TTC549 (cell line): ENCODE measurements around the gene RAB11FIP3.

Source experiments
- FAIRE-seq: peaks from 2 replicates; lab custom pipeline; 2012; peaks lifted over from hg19 to GRCh38; lab: Jason Lieb, UNC

RAB11FIP3 gene

DNA sequence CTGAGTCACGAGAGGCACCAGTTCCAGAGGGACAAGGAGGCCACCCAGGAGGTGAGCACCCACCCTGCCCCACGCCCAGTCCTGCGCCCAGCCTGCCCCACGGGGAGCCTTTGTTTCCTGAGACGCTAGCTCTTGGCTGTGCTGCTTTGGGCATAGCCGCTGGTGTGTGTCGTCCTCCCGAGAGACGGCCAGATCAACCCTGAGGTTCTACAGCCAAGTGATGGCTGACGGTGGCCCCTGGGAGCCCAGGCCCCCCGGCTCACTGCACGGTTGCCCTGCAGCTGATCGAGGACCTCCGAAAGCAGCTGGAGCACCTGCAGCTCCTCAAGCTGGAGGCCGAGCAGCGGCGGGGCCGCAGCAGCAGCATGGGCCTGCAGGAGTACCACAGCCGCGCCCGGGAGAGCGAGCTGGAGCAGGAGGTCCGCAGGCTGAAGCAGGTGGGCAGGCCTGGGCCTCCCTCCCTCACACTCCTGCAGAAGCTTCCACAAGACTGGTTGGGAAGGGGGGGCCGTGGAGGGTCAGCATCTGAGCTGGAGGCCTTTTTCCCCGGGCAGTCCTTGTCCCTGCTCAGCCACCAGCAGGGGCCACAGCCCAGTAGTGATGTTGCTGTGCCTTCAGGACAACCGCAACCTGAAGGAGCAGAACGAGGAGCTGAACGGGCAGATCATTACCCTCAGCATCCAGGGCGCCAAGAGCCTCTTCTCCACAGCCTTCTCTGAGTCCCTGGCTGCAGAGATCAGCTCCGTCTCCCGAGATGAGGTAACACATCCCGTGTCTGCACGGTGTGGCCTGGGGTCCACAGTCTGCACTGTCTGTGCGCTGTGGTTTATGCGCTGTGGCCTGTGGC lies 94.6 kb downstream of the RAB11FIP3 start:
- no peak for FAIRE-seq

DNA sequence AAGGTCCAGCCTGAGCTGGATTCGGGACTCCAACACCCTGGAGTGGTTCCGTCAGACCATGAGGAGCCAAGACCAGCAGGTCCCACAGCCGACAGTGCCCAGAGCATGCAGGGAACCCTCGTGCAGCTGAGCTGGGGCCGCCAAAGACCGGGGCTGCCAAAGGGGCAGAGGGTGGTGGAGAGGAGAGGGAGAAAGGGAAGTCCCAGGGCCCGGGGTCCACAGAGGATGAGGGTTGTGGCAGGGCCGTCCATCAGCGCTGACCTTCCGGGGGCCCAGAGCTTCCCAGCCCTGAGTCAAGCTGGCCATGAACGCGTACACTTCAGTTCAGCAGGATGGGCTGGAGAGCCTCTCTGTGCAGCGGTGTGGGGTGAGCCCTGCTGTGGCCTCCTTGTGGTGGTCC lies 95.4 kb downstream of the RAB11FIP3 start:
- FAIRE-seq = no peak

DNA sequence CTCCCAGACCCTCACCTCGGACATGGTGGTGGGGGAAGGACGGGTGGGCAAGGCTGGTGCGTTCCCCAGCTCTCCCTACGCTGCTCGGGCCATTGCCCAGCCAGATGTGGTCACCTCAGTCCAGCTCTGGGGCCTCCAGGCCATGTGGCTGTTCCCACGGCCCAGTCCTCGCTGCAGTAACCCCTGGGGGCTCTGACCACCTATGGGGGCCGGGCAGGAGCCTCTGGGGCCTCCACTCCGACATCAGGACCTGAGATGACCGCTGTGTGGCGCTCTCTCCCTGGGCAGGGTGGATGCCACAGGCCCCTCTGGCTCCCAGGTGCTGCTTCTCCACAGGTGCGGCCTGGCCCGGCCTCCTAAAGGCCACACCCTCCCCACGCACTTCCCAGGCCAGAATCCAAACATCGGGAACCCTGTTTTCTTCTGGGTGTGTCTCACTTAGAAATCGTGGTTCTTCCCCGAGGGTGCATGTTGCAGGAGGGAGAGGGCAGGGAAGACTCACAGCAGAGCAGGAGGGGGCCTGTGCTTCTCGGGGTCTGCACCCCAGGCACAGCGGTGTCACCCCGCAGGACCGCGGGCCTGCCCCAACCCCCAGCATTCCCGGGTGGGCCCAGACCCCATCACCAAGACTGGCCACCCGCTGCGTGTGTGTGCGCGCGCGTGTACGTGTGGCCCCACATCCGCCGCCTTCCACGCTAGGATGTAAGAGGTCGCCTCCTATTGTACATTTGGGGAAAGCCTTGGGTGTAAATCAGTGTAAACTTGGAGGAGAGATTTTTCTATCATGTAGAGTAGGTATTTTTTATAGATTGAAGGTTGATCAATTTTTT lies 96.1 kb downstream of the RAB11FIP3 start:
- no peak for FAIRE-seq

DNA sequence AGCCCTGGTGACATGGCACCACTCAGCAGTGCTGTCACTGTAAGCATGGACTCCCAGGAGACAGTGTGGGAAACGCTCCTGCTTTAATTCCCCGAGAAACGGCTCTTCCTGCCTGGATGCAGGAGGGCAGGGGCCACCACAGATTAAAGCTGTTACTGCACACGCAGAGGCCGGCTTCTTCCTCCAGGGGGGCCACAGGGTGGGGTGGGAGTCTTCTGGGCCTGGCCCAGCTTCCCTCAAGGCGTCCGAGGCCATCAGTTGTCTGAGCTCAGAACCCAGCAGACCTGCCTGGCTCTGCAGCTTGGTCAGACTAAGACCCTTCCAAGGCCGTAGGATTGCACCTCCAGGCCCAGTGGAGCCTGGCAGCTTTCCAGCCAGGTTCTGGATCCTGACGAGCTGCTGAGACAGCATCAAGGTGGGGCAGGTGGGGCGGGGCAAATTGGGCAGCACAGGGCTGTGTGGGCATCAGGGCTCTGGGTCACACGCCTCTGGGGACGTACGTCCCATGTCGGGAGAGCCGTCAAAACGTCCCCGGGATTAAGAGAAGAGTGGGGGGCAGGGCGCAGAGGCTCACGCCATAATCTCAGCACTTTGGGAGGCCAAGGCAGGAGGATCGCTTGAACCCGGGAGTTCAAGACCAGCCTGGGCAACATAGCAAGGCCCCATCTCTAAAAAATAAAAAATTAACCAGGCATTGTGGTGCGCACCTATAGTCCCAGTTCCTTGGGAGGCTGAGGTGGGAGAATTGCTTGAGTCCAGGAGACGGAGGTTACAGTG lies 97.1 kb downstream of the RAB11FIP3 start:
- no peak for FAIRE-seq

DNA sequence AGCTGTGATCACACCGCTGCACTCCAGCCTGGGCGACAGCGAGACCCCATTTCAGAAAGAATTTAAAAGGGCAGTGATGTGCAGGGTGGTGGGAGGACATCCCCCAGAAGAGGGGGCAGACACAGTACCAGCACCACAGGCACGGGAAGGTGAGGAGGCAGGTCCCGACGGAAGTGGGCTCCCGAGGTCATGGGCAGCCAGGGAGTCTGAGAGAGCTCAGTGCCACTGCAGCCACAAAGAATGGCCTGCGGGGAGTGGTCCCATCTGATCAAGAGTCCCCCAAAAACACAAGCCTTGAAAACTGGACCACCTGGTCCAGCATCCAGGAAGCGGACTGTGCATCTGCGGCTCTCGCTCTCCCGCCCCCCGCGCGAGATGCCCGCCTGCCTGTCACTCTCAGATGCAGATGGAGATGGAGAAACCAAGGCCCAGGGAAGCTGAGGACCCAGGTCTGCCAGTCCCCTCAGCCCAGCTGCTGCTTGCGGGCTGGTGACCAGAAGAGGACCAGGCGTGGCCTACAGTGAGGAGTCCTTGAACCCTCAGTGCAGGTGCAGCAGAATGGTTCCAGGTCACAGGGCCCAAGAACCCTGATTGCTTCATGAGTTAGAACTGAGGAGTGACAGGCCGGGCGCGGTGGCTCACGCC lies 97.8 kb downstream of the RAB11FIP3 start:
- no peak for FAIRE-seq

DNA sequence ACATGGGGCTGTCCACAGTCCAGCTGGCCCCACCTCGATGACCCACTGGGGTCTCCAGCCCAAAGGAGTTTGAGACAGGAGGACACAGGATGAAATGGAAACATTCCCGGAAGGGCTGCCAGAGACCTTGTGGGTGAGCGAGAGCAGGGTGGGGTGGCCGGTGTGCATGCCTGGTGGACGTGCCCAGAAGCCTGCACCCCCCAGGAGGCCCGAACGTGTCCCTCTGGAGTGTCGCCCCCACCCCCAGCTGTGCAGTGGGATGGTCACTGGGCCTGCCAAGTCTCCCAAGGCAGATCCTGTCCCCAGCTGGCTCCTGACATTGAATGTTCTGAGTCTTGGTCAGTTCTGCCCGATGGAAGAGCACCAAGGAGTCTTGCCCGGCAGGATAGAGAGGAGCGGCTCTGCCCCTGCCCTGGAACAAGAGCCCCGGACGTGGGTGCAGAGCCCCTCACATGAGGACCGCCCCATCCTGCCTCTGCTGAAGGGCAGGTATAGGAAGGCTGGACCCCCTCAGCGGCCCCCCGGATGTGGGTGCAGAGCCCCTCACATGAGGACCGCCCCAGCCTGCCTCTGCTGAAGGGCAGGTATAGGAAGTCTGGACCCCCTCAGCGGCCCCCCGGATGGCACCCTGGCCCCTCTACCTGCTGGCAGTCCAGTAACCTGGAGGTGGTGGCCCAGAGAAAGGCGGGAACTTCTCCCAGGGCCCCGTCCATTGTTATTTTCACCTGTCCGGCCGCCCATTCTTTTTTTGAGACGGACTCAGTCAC lies 99.0 kb downstream of the RAB11FIP3 start:
- no peak for FAIRE-seq

DNA sequence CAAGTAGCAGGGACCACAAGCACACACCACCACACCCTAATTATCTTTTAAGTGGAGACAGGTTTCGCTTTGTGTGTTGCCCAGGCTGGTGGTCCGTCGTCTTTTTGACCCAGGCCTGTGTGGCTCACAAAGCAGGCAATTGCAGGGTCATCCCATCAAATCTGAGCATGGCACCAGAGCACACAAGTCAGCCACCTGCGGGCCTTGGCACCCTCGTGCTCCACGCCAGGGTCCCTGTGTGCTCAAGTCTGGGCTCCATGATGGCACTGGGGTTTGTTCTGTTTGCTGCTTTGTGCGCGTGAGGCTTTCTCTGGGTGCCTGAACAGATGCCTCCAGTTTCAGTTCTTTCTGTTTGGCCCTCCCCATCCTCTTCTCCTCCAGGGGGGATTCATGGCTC lies 99.7 kb downstream of the RAB11FIP3 start:
- no peak for FAIRE-seq

DNA sequence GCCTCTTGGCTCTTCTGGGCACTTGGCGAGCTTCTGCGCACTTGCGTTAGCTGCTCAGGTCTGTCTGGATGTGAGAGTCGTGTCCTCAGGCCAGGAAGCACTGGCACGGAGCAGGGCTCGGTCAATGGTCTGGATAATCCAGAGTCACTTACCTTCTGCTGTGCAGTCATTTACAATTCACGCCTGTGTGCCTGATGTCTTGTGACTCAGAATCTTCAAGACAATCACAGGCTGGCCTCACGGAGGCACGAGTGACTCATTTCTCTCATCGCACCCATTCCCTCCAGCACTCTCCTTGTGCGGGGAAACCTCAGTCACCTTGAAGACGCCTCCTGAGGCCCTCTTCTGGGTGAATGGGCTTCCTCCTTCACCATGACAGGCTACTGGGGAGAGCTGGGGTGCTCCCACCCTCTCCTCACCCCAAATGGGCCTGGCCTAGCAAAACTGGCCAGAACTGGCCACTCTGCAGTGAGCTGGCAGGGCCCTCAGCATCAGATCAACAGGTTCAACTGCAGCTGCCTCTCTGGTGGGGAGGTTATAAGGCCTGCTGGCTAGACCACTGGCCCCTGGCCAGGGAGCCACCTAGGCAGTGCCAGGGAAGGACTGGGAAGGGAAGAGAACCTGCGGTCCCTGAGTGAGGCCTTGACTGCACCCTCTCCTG lies 100.2 kb downstream of the RAB11FIP3 start:
- FAIRE-seq = no peak

DNA sequence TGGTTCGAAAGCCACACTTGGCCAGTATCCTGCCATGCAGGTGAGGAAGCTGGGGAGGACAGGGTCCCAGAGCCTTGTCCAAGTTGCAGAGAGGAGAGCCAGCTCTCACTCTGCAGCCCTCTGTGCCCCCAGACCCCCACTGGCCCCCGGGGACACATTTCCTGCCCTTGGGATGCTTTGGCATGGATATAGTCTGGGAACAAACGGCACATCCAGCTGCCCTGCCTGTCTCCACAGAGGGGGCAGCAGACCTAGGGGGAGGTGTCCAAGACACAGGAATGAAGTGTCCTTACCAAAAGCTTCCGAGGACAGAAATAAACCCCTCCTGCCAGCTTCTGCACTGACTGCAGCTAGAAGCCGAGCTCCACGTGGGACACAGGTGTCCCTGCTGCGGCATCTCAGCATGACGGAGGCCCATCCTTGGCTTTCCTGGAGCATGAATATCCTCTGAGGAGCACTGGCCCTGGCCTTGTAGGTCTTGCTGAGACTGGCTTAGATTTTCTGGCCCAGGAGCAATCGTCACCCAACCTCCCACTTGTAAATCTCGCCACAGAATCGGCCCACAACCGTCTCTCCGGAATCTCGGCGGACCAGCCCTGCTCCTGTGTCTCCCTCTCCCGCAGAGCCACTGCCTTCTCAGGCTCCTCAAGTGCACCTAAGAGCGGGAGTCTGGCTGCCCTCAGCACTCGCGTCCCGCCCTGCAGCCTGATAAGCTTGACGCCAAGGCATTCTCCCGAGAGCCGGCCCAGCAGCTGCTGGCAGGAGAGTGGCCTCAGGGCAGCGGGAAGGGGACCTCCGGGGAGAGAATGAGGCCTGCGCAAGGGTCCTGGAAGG lies 100.9 kb downstream of the RAB11FIP3 start:
- no peak for FAIRE-seq

DNA sequence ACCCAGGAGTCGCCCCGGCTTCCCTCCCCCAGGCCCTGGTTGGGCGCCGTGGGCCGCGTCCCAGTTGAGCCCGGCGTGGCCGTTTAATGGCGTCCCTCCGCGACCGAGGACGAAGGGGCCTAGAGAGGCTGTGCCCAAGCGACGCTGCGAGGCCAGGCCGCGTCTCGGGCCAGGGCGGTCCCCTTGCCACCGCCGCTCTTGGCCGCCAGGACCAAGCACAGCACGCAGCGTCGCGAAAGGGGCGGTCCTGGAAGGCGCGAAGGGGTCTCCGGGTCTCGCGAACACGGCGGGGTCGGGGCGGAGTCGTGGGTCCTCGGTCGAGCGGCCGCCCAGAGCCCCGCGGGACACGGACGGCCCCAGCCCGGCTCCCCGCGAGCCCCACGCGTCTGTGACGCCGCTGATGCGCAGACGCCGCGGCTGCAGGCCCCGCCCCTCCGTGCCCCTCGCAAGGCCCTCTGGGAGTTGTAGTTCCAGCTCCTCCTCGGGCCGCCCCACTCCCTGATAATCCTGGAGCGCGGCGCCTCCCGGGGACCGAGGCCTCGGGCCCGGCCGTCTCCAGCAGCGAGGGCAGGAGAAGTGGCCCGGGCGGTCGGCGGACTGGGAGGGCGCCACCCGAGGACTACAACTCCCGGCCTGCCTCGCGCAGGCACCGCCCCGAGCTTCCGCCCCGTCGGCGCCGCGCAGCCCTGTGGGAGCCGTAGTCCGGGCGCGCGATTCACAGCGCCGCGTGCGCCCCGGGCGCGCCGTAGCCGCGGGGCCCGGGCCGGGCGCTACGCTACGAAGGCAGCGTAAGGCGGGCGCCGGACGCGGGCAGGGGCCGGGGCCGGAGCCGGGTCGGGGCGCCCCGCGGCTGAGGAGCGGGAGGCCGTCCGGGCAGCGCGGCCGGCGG lies 101.8 kb downstream of the RAB11FIP3 start, which contains the start of gene CAPN15:
CAPN15 (plus strand) TSS at position 698 of the 889 bp plus-strand sequence. CDS start 19,127 bp downstream, outside the sequence.
- no peak for FAIRE-seq

DNA sequence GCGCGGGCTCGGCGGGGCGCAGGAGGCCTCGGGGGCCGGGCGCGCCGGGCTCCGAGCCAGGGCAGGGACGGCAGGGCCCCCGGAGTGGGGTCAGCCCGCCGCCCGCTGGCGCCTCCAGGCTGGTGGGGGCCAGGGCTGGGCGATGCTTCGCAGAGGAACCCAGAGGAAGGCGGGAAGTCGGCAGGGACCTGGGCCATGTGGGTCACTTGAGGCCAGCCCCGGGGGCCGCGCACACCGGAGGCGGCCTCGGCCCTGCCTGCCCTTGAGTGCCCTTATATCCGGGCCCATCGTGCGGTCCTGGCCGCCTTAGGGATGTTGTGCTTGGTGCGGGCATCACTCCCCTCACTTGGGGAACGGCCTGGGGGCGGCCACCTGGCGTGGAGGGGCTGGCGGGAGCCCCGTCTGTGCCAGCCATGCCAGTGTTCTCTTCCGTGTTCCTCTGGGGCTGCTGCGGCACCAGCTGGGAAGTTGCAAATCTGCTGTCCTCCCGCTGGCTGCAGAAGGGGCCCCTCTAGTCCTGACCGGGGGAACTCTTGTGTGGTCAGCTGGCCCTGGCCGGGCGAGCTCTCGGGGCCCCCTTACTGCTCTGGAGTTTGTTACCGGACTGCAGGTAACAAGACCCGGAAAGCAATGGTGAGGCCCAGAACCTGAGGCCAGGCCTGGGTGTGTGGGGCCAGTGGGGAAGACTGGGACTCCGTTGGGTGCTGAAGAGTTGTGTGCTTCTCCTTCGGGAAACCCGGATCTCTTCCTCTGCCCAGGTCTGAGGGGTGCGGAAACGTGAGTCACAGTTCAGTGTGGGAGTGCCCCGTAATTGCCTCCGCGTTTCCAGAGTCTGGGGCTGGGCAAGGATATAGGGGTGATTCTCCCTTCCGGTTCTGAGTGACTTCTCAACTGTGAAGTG lies 102.9 kb downstream of the RAB11FIP3 start:
- FAIRE-seq = no peak

DNA sequence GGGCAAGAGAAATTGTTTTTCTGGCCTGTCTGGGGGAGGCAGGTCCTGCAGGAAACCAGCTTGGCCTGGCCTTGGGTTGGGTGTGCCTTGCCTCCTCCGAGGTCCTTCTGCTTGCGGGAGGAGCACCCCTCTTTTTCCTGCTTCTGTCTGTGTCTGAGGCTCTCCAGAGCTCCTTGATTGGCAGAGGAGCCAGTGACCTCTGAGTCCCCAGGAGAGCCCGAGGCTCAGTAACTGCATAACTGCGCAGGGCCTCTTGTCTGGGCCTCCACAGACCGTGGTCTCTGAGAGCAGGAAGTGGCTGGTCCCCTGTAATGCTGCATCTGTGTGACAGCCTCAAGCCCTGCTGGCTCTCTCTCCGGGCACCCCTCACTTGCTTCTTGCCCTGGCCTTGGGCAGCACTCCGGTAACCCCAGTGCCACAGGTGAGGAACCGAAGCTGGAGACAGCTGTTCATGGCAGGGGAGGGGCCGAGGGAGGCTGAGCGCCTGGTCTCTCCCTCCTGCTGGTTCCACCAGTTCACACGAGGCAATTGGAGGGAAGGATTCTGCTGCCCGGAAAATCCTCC lies 103.6 kb downstream of the RAB11FIP3 start:
- FAIRE-seq = no peak

DNA sequence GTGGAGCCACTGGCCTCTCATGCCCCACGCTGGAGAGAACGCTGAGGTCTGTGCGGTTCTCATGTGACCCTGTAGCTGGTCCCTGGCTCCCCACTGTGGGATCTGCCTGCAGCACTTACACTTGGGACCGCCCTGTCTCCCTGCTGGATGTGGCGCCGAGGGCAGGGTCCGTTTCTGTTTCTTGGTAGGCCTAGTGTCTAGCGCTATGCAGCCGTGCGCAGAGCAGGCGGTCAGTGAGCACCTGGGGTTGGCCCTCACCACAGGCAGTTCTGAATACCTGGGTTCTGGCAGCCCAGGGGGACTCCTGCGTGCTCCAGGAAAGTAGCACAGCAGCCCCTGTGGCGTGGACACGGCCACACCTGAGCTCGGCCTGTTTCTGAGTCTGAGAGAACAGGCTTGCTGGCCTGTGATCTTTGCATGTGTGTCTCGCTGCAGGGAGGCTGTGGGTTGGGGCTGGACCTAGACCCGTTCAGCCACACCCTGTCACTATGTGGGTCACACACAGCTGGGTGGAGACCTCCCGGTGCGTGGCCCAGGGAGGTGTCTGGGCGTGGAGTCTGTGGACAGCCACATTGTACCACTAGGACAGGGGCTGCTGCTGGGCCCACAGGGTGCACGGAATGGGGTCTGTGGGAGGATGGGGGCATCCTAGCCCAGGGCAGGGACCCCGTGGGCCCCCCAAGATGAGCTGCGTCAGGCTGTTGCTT lies 104.8 kb downstream of the RAB11FIP3 start:
- no peak for FAIRE-seq

DNA sequence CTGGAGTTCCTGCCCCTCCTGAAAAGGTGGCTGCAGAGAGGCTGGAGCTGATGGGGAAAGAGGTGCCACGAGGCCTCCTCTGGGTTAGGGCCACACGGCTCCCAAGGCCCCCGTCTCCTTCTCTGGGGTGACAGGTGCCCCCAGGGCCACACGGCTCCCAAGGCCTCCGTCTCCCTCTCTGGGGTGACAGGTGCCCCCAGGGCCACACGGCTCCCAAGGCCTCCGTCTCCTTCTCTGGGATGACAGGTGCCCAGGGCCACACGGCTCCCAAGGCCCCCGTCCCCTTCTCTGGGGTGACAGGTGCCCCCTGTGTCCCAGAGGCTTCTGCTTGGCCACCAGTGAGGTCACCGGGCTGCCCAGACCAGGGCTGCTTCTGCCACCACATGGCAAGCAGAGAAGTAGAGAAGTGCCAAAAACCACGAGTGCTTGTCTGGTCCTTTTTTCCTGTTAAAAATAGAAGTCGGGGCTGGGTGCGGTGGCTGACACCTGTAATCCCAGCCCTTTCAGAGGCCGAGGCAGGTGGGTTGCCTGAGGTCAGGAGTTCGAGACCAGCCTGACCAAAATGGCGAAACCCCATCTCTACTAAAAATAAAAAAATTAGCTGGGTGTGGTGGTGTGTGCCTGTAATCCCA lies 106.2 kb downstream of the RAB11FIP3 start:
- no peak for FAIRE-seq

DNA sequence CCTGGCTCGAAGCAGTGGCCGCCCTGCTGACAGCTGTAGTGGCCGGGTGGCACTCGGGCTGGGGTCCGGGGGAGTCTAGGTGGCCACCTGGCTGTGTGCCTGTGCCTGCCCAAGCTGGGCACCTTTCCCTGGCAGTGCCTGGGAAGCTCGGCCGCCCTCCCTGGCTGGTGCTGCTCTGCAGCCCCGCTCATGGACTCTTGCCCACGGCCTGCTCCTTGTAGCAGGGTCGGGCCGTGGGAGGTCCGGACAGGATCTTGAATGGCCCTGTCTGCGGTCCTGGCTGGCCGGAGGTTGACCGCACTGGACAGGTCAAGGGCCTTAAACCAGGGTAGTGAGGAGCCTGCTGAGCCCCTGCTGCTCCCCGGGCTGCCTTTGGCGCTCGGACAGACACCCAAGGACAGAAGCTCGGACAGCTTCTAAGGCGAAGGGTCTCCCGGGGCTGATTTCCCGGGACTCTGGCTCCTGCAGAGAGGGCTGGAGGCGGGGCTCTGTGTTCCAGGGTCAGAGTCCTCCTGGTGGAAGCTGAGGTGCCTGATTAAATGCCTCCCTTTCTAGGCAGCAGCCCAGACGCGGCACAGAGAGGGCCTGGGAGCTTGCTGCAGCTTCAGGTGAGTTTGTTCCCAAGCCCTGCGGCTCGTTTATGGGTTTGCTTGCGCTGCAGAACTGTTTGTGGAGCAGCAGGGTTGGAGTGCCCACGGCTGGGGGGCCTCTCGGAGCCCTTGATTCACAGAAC lies 108.1 kb downstream of the RAB11FIP3 start:
- FAIRE-seq = no peak
